Thyroid gland (tissue), 4 donors: Measurements from ENCODE around the gene NOP53.

Experiments used
- CTCF ChIP-seq, 6 experiments: fragments of 200-600 bp in 3 of 6; fragments of 450-650 bp in 3 of 6; sonication (generic) in 3 of 6; IDR thresholded peaks; one replicate each; pipeline ENCODE4 v1.5.1; 2016 to 2019; ENCODE audit warnings: antibody characterized with exemption in 6 of 6, mild to moderate bottlenecking in 2 of 6, inconsistent platforms in 1 of 6, moderate library complexity in 1 of 6
- POLR2A ChIP-seq, 2 donors: fragments of 450-650 bp; IDR thresholded peaks; one replicate each; pipeline ENCODE4 v1.6.1; 2017; ENCODE audit warnings: antibody characterized with exemption in 2 of 2, mild to moderate bottlenecking in 2 of 2, moderate library complexity in 1 of 2

- TF ChIP-seq CTCF (IDR thresholded peaks at IDR 0.05) = no peak
- no peak for TF ChIP-seq POLR2A (IDR thresholded peaks at IDR 0.05)
Measured at GRCh38 chr19:47766359-47766620, 20.9 kb downstream of the NOP53 start.
